Vagina (tissue), 2 donors: ENCODE data around the gene NFATC2. TPM values are rescaled to one million over a fixed set of nuclear protein-coding genes. Genes with fewer than 3 reads are reported as not detected.

Experiments
- DNase-seq, 2 donors: peaks; one replicate each; pipeline ENCODE4 v3.0.0-alpha.2; 2017; ENCODE audit errors: extremely low spot score in 2 of 2
- H3K27ac ChIP-seq: fragments of 200-600 bp; sonication (generic); one replicate; pipeline ENCODE4 v1.5.1; 2019
- H3K27me3 ChIP-seq: fragments of 200-600 bp; sonication (generic); one replicate; pipeline ENCODE4 v1.5.1; 2019
- H3K36me3 ChIP-seq, 2 donors: fragments of 200-600 bp; sonication (generic); one replicate each; pipeline ENCODE4 v1.5.1; 2017 to 2019
- H3K4me1 ChIP-seq: fragments of 200-600 bp; sonication (generic); one replicate; pipeline ENCODE4 v1.5.1; 2019
- H3K4me3 ChIP-seq, 2 donors: fragments of 200-600 bp; sonication (generic); 1 replicate in 1 of 2; 2 replicates in 1 of 2; pipeline ENCODE4 v1.5.1; 2016 to 2019
- H3K9me3 ChIP-seq: fragments of 200-600 bp; sonication (generic); one replicate; pipeline ENCODE4 v1.5.1; 2019
- CTCF ChIP-seq, 3 experiments: fragments of 450-650 bp in 2 of 3; fragments of 200-600 bp in 1 of 3; sonication (generic) in 1 of 3; IDR thresholded peaks; one replicate each; pipeline ENCODE4 v1.5.1; 2017 to 2019; ENCODE audit warnings: antibody characterized with exemption in 3 of 3, mild to moderate bottlenecking in 2 of 3, moderate library complexity in 2 of 3
- POLR2A ChIP-seq, 2 donors: fragments of 450-650 bp; IDR thresholded peaks; one replicate each; pipeline ENCODE4 v1.6.1; 2017; ENCODE audit warnings: antibody characterized with exemption in 2 of 2, mild to moderate bottlenecking in 2 of 2, moderate library complexity in 2 of 2
- POLR2AphosphoS5 ChIP-seq, 2 donors: sonication (generic); formaldehyde crosslinking; IDR thresholded peaks; one replicate each; pipeline ENCODE4 v1.9.0; 2017; ENCODE audit warnings: antibody characterized with exemption in 2 of 2, mild to moderate bottlenecking in 2 of 2, low read depth in 1 of 2; ENCODE audit not compliant: insufficient read depth in 1 of 2
- intact Hi-C: fragments of 100-400 bp; cut with DNase I; formaldehyde crosslinking; loops from one replicate; pipeline ENCODE4 v1.15.1; 2023
- total RNA-seq: library from RNA; depleted of rRNA; stranded (reverse); fragments of >200 nt; gene quantifications from one replicate; pipeline ENCODE4 v1.2.3, GENCODE V29; 2016

Gene NFATC2
- total RNA-seq, 1 donor from 2014 or later: 7.4 TPM

GRCh38 chr20:51411870-51412269 lies 130.6 kb downstream of the NFATC2 start:
- H3K27ac ChIP-seq: peak overlapping the region; percentile 22
- H3K36me3 ChIP-seq: no peaks in the 10 kb centered on the region
- TF ChIP-seq POLR2AphosphoS5 (IDR thresholded peaks at IDR 0.05; ENCODE audit: insufficient read depth in 1 of 2, low read depth in 1 of 2) (no peak), CTCF (IDR thresholded peaks at IDR 0.05) (no peak), POLR2A (IDR thresholded peaks at IDR 0.05) (no peak)
- DNase-seq: no peak
- no peaks in the 10 kb centered on the region for H3K27me3 ChIP-seq
- intact Hi-C loops: no loop called here
- H3K9me3 ChIP-seq: no peaks in the 10 kb centered on the region
- H3K4me3 ChIP-seq: no peak overlapping the region
- H3K4me1 ChIP-seq: peaks cover 18% of the 10 kb centered on the region

- Histone ChIP-seq H3K9me3 (no peaks in the 10 kb centered on the region), H3K4me1 (peaks cover 18% of the 10 kb centered on the region), H3K27ac (no peak overlapping the region), H3K4me3 (no peak overlapping the region), H3K36me3 (no peaks in the 10 kb centered on the region), H3K27me3 (no peaks in the 10 kb centered on the region)
- no peak for TF ChIP-seq POLR2A (IDR thresholded peaks at IDR 0.05)
- no peak for TF ChIP-seq CTCF (IDR thresholded peaks at IDR 0.05)
- TF ChIP-seq POLR2AphosphoS5 (IDR thresholded peaks at IDR 0.05; ENCODE audit: insufficient read depth in 1 of 2, low read depth in 1 of 2): no peak
- intact Hi-C loops: no loop called here
- DNase-seq: no peak
Observed at GRCh38 chr20:51410586-51411325, 131.8 kb downstream of the NFATC2 start.

- TF ChIP-seq POLR2A (IDR thresholded peaks at IDR 0.05) (no peak), CTCF (IDR thresholded peaks at IDR 0.05) (no peak), POLR2AphosphoS5 (IDR thresholded peaks at IDR 0.05; ENCODE audit: insufficient read depth in 1 of 2, low read depth in 1 of 2) (no peak)
- no peak overlapping the region for H3K4me3 ChIP-seq
- H3K9me3 ChIP-seq: no peaks in the 10 kb centered on the region
- H3K4me1 ChIP-seq: peaks cover 18% of the 10 kb centered on the region
- intact Hi-C loops: no loop called here
- no peak overlapping the region for H3K27ac ChIP-seq
- H3K36me3 ChIP-seq: no peaks in the 10 kb centered on the region
- no peaks in the 10 kb centered on the region for H3K27me3 ChIP-seq
- no peak for DNase-seq
Observed at GRCh38 chr20:51409192-51409880, 133.2 kb downstream of the NFATC2 start.

GRCh38 chr20:51404297-51405060 lies 138.0 kb downstream of the NFATC2 start:
- TF ChIP-seq POLR2AphosphoS5 (IDR thresholded peaks at IDR 0.05; ENCODE audit: insufficient read depth in 1 of 2, low read depth in 1 of 2) (peak in 1 of 2 donors; percentile 28), CTCF (IDR thresholded peaks at IDR 0.05) (no peak), POLR2A (IDR thresholded peaks at IDR 0.05) (no peak)
- Histone ChIP-seq H3K4me3 (no peak overlapping the region), H3K27ac (no peak overlapping the region), H3K4me1 (no peaks in the 10 kb centered on the region), H3K36me3 (no peaks in the 10 kb centered on the region), H3K27me3 (no peaks in the 10 kb centered on the region), H3K9me3 (no peaks in the 10 kb centered on the region)
- DNase-seq: no peak
- intact Hi-C loops: no loop called here
